K562 (cell line): ENCODE results near the gene ZER1. TPM values are rescaled to one million over a fixed set of nuclear protein-coding genes. Genes with fewer than 3 reads are reported as not detected.

Experiments
- CBX5 ChIP-seq: IDR thresholded peaks from 2 replicates; pipeline ENCODE4 v1.6.1; 2014; ENCODE audit warnings: low read depth, borderline replicate concordance
- CHD7 ChIP-seq: fragments of 200-600 bp; sonication (generic); IDR thresholded peaks from one replicate; pipeline ENCODE4 v1.6.1; 2012; ENCODE audit warnings: mild to moderate bottlenecking, low read depth, low read length, inconsistent platforms
- E2F4 ChIP-seq: sonication (generic); formaldehyde crosslinking; IDR thresholded peaks from 2 replicates; pipeline ENCODE4 v1.8.0; 2022; ENCODE audit warnings: mild to moderate bottlenecking, low read depth, missing genetic modification reagents
- FOXA1 ChIP-seq: fragments of 450-650 bp; IDR thresholded peaks from 2 replicates; pipeline ENCODE4 v1.6.1; 2016; ENCODE audit warnings: mild to moderate bottlenecking, borderline replicate concordance
- LEF1 ChIP-seq: fragments of 450-650 bp; IDR thresholded peaks from 2 replicates; pipeline ENCODE4 v1.6.1; 2016; ENCODE audit warnings: mild to moderate bottlenecking
- PML ChIP-seq: IDR thresholded peaks from 2 replicates; pipeline ENCODE4 v1.6.1; 2012; ENCODE audit warnings: low read length, inconsistent platforms
- RNF219 ChIP-seq: fragments of 250-450 bp; sonication (Bioruptor Pico); IDR thresholded peaks from 2 replicates; pipeline ENCODE4 v1.5.0; 2022; ENCODE audit warnings: mild to moderate bottlenecking
- TAF9B ChIP-seq: fragments of 450-650 bp; IDR thresholded peaks from 2 replicates; pipeline ENCODE4 v1.6.1; 2018; ENCODE audit warnings: mild to moderate bottlenecking; ENCODE audit not compliant: partially characterized antibody
- ZBTB11 ChIP-seq, 3 experiments: fragments of 200-800 bp in 1 of 3; fragments of 250-450 bp in 1 of 3; fragments of 450-650 bp in 1 of 3; sonication (Bioruptor Pico) in 1 of 3; sonication (Bioruptor generic) in 1 of 3; formaldehyde crosslinking in 1 of 3; IDR thresholded peaks; 2 replicates each; pipeline versions ENCODE4 v1.6.1 to v1.8.0; 2016 to 2022; ENCODE audit warnings: mild to moderate bottlenecking in 2 of 3, missing genetic modification characterization in 2 of 3, missing compliant biosample characterization in 1 of 3, moderate library complexity in 1 of 3
- ZNF197 ChIP-seq: fragments of 200-800 bp; sonication (Bioruptor generic); IDR thresholded peaks from 2 replicates; pipeline ENCODE4 v1.6.1; 2016; ENCODE audit warnings: low read depth, missing genetic modification characterization, missing compliant biosample characterization
- polyA plus RNA-seq, 8 experiments: library from polyadenylated mRNA; depleted of rRNA in 4 of 8; stranded (reverse) in 5 of 8; unstranded in 3 of 8; fragments of >200 nt; fragmentation: Nextera tagmentation in 2 of 8; fragmentation: Illumina TruSeq in 1 of 8; extraction: Ambion mirVana in 2 of 8; extraction: Trizol in 1 of 8; gene quantifications; 2 replicates each; pipeline versions ENCODE4 v1.2.1 to v1.2.3, GENCODE V29; 2011 to 2014; ENCODE audit warnings: inconsistent platforms in 1 of 8, missing spikeins in 1 of 8
- total RNA-seq, 7 experiments: library from RNA; depleted of rRNA in 6 of 7; stranded (reverse); fragments of >200 nt in 6 of 7; fragmentation: Illumina TruSeq in 2 of 7; extraction: Trizol in 2 of 7; gene quantifications; 2 replicates each; pipeline versions ENCODE4 v1.2.1 to v1.2.3, GENCODE V29; 2011 to 2021; ENCODE audit warnings: low replicate concordance in 1 of 7

Gene ZER1
- total and polyA plus RNA-seq, 9 of the 15 experiments (the other 6 are each of a cell fraction or from before 2014, with no cell fraction given) = 0.07 to 10.7 (median 6.2) TPM

- TF ChIP-seq CHD7 (no peak), PML (no peak), LEF1 (no peak), CBX5 (no peak), ZBTB11 (CRISPR knock-in tag; IDR thresholded peaks at IDR 0.05) (no peak), TAF9B (no peak), ZNF197 (CRISPR knock-in tag) (no peak), RNF219 (no peak), E2F4 (CRISPR knock-in tag) (no peak), FOXA1 (no peak)
These were observed 16.7 kb upstream of the ZER1 start (continued) for GRCh38 chr9:128788445-128788844.
